ENCODE results near the gene CDC42BPA. TPM values are rescaled to one million over a fixed set of nuclear protein-coding genes. Genes with fewer than 3 reads are reported as not detected.

The CDC42BPA gene
- total and polyA plus RNA-seq, 9 of the 15 experiments (the other 6 are each of a cell fraction or from before 2014, with no cell fraction given): 8.0 to 77.5 (median 52.1) TPM

DNA sequence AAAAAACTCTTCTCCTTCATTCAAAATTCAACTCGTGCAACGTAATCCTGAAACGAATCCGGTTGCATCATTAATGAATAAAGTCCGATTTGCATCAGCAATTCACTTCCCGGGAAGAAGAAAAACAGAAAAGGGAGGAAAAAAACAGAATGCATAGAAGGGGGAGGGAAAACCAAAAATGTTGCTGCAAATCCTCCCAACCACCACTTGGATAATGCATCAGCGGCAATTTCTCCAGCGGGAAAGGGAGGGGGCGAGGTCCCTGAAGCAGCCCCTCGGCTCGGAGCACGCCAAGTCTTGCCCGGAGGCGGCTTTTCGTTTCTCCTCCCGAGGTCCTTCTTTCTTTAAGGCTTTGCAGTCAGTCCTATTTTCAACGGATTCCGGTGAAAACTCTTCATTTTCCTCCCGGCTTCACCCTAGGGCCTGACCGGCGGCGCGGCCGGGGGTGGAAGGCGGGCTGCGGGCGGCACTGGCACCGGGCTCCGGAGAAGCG is 723 bp downstream of the CDC42BPA start (continued):
- TF ChIP-seq, protein P1, sequence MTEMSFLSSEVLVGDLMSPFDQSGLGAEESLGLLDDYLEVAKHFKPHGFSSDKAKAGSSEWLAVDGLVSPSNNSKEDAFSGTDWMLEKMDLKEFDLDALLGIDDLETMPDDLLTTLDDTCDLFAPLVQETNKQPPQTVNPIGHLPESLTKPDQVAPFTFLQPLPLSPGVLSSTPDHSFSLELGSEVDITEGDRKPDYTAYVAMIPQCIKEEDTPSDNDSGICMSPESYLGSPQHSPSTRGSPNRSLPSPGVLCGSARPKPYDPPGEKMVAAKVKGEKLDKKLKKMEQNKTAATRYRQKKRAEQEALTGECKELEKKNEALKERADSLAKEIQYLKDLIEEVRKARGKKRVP (CRISPR knock-in tag; IDR thresholded peaks at IDR 0.05): no peak; the same call in 1 of the 2 replicates
- TF ChIP-seq TAF1 (IDR thresholded peaks at IDR 0.05; ENCODE audit: control insufficient read depth, extremely low read depth, insufficient read depth, low read length, severe bottlenecking) (peak; percentile 45), CHD1 (IDR thresholded peaks at IDR 0.05; ENCODE audit: low read length) (peak; percentile 96), HDAC1 (IDR thresholded peaks at IDR 0.05) (peak in 1 of 2 experiments; percentile 13; a peak in 2 of 4 replicates), ATF1 (CRISPR knock-in tag; IDR thresholded peaks at IDR 0.05) (no peak), ATF1 (tag; IDR thresholded peaks at IDR 0.05) (0 out of 2 replicates have a peak, but pooled peaks have one; percentile 17), EGR1 (conservative IDR thresholded peaks at IDR 0.05) (peak; percentile 36), NBN (IDR thresholded peaks at IDR 0.05; ENCODE audit: low read depth) (peak; percentile 86), ARNT (IDR thresholded peaks at IDR 0.05) (0 out of 4 replicates have a peak, but pooled peaks have one; percentile 39 to 46), EHMT2 (IDR thresholded peaks at IDR 0.05) (0 out of 2 replicates have a peak, but pooled peaks have one; percentile 10), RUNX1 (IDR thresholded peaks at IDR 0.05; ENCODE audit: low read depth) (no peak), ZBED1 (IDR thresholded peaks at IDR 0.05) (0 out of 2 replicates have a peak, but pooled peaks have one; percentile 41), NCOA1 (IDR thresholded peaks at IDR 0.05; ENCODE audit: low read depth) (0 out of 2 replicates have a peak, but pooled peaks have one; percentile 26), OTX1 (CRISPR knock-in tag; IDR thresholded peaks at IDR 0.05) (0 out of 2 replicates have a peak, but pooled peaks have one; percentile 72)
- TF ChIP-seq, protein P2, sequence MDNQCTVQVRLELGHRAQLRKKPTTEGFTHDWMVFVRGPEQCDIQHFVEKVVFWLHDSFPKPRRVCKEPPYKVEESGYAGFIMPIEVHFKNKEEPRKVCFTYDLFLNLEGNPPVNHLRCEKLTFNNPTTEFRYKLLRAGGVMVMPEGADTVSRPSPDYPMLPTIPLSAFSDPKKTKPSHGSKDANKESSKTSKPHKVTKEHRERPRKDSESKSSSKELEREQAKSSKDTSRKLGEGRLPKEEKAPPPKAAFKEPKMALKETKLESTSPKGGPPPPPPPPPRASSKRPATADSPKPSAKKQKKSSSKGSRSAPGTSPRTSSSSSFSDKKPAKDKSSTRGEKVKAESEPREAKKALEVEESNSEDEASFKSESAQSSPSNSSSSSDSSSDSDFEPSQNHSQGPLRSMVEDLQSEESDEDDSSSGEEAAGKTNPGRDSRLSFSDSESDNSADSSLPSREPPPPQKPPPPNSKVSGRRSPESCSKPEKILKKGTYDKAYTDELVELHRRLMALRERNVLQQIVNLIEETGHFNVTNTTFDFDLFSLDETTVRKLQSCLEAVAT (IDR thresholded peaks at IDR 0.05): peak; percentile 98
- TF ChIP-seq, protein P3, sequence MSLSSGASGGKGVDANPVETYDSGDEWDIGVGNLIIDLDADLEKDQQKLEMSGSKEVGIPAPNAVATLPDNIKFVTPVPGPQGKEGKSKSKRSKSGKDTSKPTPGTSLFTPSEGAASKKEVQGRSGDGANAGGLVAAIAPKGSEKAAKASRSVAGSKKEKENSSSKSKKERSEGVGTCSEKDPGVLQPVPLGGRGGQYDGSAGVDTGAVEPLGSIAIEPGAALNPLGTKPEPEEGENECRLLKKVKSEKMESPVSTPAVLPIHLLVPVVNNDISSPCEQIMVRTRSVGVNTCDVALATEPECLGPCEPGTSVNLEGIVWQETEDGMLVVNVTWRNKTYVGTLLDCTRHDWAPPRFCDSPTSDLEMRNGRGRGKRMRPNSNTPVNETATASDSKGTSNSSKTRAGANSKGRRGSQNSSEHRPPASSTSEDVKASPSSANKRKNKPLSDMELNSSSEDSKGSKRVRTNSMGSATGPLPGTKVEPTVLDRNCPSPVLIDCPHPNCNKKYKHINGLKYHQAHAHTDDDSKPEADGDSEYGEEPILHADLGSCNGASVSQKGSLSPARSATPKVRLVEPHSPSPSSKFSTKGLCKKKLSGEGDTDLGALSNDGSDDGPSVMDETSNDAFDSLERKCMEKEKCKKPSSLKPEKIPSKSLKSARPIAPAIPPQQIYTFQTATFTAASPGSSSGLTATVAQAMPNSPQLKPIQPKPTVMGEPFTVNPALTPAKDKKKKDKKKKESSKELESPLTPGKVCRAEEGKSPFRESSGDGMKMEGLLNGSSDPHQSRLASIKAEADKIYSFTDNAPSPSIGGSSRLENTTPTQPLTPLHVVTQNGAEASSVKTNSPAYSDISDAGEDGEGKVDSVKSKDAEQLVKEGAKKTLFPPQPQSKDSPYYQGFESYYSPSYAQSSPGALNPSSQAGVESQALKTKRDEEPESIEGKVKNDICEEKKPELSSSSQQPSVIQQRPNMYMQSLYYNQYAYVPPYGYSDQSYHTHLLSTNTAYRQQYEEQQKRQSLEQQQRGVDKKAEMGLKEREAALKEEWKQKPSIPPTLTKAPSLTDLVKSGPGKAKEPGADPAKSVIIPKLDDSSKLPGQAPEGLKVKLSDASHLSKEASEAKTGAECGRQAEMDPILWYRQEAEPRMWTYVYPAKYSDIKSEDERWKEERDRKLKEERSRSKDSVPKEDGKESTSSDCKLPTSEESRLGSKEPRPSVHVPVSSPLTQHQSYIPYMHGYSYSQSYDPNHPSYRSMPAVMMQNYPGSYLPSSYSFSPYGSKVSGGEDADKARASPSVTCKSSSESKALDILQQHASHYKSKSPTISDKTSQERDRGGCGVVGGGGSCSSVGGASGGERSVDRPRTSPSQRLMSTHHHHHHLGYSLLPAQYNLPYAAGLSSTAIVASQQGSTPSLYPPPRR (CRISPR knock-in tag; IDR thresholded peaks at IDR 0.05; ENCODE audit: borderline replicate concordance): no peak
